Psoas muscle (tissue), 8 donors: ENCODE results near the gene MED25. TPM values are rescaled to one million over a fixed set of nuclear protein-coding genes. Genes with fewer than 3 reads are reported as not detected.
A peak's percentile ranks its signal among the peaks of the same experiment; 100 is the strongest.

Source experiments
- ATAC-seq, 4 donors: fragments of 200-7000 bp; cut with Tn5 transposase; one replicate each; pipeline ENCODE4 v1.9.1; 2020; ENCODE audit warnings: moderate library complexity in 3 of 4, mild to moderate bottlenecking in 2 of 4
- DNase-seq, 2 donors: peaks; one replicate each; pipeline ENCODE4 v3.0.0-alpha.2; 2020
- H3K27ac ChIP-seq: fragments of 200-600 bp; one replicate; pipeline ENCODE4 v1.8.0; 2022
- H3K27me3 ChIP-seq, 3 donors: fragments of 200-600 bp in 1 of 3; one replicate each; pipeline versions ENCODE4 v1.6.1 to v1.8.0; 2013 to 2022; ENCODE audit warnings: low read length in 2 of 3, mild to moderate bottlenecking in 2 of 3, moderate library complexity in 1 of 3; ENCODE audit not compliant: insufficient read depth in 3 of 3
- H3K36me3 ChIP-seq, 2 donors: fragments of 200-600 bp in 1 of 2; one replicate each; pipeline versions ENCODE4 v1.6.1 to v1.8.0; 2013 to 2022; ENCODE audit warnings: low read depth in 1 of 2, mild to moderate bottlenecking in 1 of 2, moderate library complexity in 1 of 2; ENCODE audit not compliant: insufficient read depth in 1 of 2
- H3K4me1 ChIP-seq: fragments of 200-600 bp; one replicate; pipeline ENCODE4 v1.8.0; 2022
- H3K4me3 ChIP-seq: fragments of 200-600 bp; one replicate; pipeline ENCODE4 v1.8.0; 2022; ENCODE audit warnings: mild to moderate bottlenecking
- H3K9me3 ChIP-seq: fragments of 200-600 bp; one replicate; pipeline ENCODE4 v1.8.0; 2022
- CTCF ChIP-seq: fragments of 200-600 bp; IDR thresholded peaks from one replicate; pipeline ENCODE4 v1.8.0; 2022; ENCODE audit warnings: antibody characterized with exemption
- WGBS, 3 donors: extraction: QIAGEN DNeasy Blood & Tissue Kit; methylation state at CpG; one replicate each; pipeline versions ENCODE4 v1.1.6 to v1.1.7; 2013; 5-methylcytosine and 5-hydroxymethylcytosine counted together
- intact Hi-C, 2 donors: fragments of 100-400 bp; cut with DNase I; formaldehyde crosslinking; loops; one replicate each; pipeline versions ENCODE4 v1.11.0 to v1.14.2; 2022
- polyA plus RNA-seq, 3 donors: library from polyadenylated mRNA; stranded (reverse); fragments of 200-250 nt; gene quantifications; one replicate each; pipeline ENCODE4 v1.2.3, GENCODE V29; 2013
- total RNA-seq, 4 donors: library from RNA; stranded (reverse); fragmentation: NEBNext Ultra II Directional in 2 of 4; extraction: Animal tissue kit (Norgen Biotek cat#: 25700) in 2 of 4; gene quantifications; one replicate each; pipeline versions ENCODE4 v1.2.1 to v1.2.4, GENCODE V29; 2021 to 2023
- donor health status: healthy with polysubstance abuse.
- donor health status: DM: no; HTN: no; CAD: no; lungs with moderate emphysema.
- donor health status: Bipolar disorder and iron deficiency.
- donor health status: healthy.
- donor health status: DM: yes; HTN: yes; CAD: no.
- donor health status: DM: no; HTN: no; CAD: no.
- donor health status: DM: no; HTN: no; CAD: no.
- donor health status: DM: yes; HTN: yes; CAD: no.

MED25 gene
- total and polyA plus RNA-seq, 7 donors, result 24.5 to 125 (median 76.8) TPM

- H3K9me3 ChIP-seq, result no peaks in the 10 kb centered on the region
- intact Hi-C loops, result loop anchor here in 1 of 2 donors (5.0 to 10.0 kb wide), 3 partner anchors 40 to 122 kb away; partner anchors contain the start of genes ADM5 and AP2A1
- H3K27me3 ChIP-seq, result no peaks in the 10 kb centered on the region
- no peak overlapping the region for H3K4me3 ChIP-seq
- DNase-seq (no peak), ATAC-seq (no peak)
- peaks cover 11% of the 10 kb centered on the region for H3K4me1 ChIP-seq
- peak overlapping the region; percentile 9 for H3K27ac ChIP-seq
- peaks cover 0 to 47% of the 10 kb centered on the region in 2 donors for H3K36me3 ChIP-seq
- TF ChIP-seq CTCF, result no peak
- WGBS, 3 donors, result 84 to 92% (median 87%) methylated on average over 18 of the region's 18 CpGs
Measured at GRCh38 chr19:49807058-49807903, 10.8 kb upstream of the MED25 start.

GRCh38 chr19:49807904-49808675 lies 10.0 kb upstream of the MED25 start:
- Histone ChIP-seq H3K27me3 (no peaks in the 10 kb centered on the region), H3K4me1 (peaks cover 11% of the 10 kb centered on the region), H3K27ac (peak overlapping the region; percentile 88), H3K9me3 (no peaks in the 10 kb centered on the region), H3K36me3 (peaks cover 0 to 44% of the 10 kb centered on the region in 2 donors), H3K4me3 (peak overlapping the region; percentile 90)
- TF ChIP-seq CTCF, result no peak
- DNase-seq (no peak), ATAC-seq (no peak)
- WGBS, 3 donors, result 82 to 84% (median 83%) methylated on average over 17 to 20 of the region's 20 CpGs
- intact Hi-C loops, result loop anchor here in 1 of 2 donors (5.0 to 10.0 kb wide), 3 partner anchors 41 to 123 kb away; partner anchors contain the start of genes ADM5 and AP2A1

DNA sequence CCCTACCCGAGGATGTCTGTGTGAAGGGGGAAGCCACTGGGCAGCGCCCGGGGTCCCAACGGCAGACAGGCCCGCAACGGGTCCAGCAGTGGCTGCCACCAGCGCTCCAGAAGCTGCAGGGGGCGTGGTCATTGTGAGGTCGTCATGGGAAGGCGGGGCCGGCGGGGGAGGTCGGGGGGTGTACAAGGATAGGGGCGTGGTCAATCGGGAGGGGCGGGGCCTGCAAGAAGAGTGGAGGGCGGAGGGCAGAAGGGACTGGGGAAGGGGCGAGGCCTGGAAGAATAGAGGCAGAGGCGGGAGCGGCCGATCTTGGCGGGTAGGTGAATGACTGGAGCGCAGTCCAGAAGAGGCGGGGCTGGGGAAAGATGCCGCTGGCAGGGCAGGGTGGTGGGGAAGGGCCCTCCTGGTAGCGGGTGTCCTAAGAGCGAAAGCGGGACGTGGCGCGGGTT lies 9.4 kb upstream of the MED25 start:
- Histone ChIP-seq H3K27ac (peak overlapping the region; percentile 88), H3K27me3 (no peaks in the 10 kb centered on the region), H3K9me3 (no peaks in the 10 kb centered on the region), H3K36me3 (peaks cover 0 to 37% of the 10 kb centered on the region in 2 donors), H3K4me3 (peak overlapping the region; percentile 90), H3K4me1 (peaks cover 11% of the 10 kb centered on the region)
- DNase-seq (peak; percentile 95 to 96), ATAC-seq (peak; percentile 73 to 81 (median 77))
- 0 to 4% (median 2%) methylated on average over 26 to 31 of the region's 31 CpGs for WGBS, 3 donors
- no peak for TF ChIP-seq CTCF
- intact Hi-C loops, result loop anchor here in 1 of 2 donors (5.0 to 10.0 kb wide), 3 partner anchors 41 to 124 kb away; partner anchors contain the start of genes ADM5 and AP2A1

DNA sequence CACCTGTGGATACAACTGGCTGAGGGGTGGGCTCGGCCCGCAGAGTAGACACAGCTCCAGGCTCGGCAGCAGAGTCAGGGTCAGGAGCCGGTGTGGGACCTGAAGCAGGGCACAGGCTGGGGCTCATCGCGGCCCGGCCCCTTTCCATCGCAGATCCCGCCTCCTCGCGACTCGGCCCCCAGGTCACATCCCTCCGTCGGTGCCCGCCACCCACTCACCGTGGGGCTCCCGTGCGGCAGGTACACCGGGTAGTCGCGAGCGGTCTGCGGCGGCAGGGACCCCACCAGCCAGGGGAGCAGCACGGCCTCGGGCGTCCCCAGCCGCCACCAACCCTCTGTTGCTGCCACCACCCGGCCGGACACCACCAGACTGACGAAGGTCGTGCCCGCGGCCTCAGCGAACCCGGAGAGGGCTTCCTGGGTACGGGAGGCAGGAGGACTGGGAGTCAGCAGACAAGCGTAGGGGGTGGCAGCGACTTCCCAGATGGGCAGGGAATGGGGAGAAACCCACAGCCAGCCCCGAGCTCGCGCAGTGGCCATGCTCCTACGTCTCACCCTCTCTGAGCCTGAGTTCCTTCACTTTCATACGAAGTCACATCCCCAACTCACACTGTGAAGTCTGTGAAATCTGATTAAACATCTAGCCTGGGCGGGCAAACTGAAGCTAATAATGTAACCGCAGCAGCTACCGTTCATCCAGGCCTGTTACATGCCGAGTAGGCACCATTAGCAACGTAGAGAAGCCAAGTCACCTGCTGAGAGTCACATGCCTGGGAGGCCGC lies 8.7 kb upstream of the MED25 start:
- DNase-seq (peak; percentile 72 to 85), ATAC-seq (peak; percentile 54 to 68 (median 64))
- Histone ChIP-seq H3K4me3 (peak overlapping the region; percentile 90), H3K4me1 (peaks cover 11% of the 10 kb centered on the region), H3K9me3 (no peaks in the 10 kb centered on the region), H3K36me3 (peaks cover 0 to 33% of the 10 kb centered on the region in 2 donors), H3K27me3 (no peaks in the 10 kb centered on the region), H3K27ac (peak overlapping the region; percentile 88)
- intact Hi-C loops, result loop anchor here in 1 of 2 donors (5.0 to 10.0 kb wide), 3 partner anchors 42 to 125 kb away; partner anchors contain the start of genes ADM5 and AP2A1
- TF ChIP-seq CTCF, result peak; percentile 27
- 3 to 6% (median 4%) methylated on average over 34 to 50 of the region's 50 CpGs for WGBS, 3 donors
